GM19035 (cell line): ENCODE measurements around the gene INTS11.
"Not testable (repeated sequence)": the region's sequence is repeated elsewhere in the genome, so short reads cannot be mapped to it uniquely, and the experiment has no call there.

Experiments
- ATAC-seq: cut with Tn5 transposase; IDR thresholded peaks from one replicate; pipeline ENCODE4 v1.9.1; 2021; ENCODE audit not compliant: unreplicated experiment

Gene INTS11

DNA sequence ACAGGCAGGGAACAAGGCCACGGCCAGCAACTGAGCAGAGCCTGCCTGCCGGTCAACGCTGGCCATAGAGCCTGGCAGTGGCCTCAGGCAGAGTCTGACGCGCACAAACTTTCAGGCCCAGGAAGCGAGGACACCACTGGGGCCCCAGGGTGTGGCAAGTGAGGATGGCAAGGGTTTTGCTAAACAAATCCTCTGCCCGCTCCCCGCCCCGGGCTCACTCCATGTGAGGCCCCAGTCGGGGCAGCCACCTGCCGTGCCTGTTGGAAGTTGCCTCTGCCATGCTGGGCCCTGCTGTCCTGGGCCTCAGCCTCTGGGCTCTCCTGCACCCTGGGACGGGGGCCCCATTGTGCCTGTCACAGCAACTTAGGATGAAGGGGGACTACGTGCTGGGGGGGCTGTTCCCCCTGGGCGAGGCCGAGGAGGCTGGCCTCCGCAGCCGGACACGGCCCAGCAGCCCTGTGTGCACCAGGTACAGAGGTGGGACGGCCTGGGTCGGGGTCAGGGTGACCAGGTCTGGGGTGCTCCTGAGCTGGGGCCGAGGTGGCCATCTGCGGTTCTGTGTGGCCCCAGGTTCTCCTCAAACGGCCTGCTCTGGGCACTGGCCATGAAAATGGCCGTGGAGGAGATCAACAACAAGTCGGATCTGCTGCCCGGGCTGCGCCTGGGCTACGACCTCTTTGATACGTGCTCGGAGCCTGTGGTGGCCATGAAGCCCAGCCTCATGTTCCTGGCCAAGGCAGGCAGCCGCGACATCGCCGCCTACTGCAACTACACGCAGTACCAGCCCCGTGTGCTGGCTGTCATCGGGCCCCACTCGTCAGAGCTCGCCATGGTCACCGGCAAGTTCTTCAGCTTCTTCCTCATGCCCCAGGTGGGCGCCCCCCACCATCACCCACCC, 6.9 kb upstream of the INTS11 start, which contains the start of gene TAS1R3:
TAS1R3 (plus strand) TSS at position 213 of the 898 bp plus-strand sequence; CDS start at position 279, 66 bp downstream.
- ATAC-seq = no peak

DNA sequence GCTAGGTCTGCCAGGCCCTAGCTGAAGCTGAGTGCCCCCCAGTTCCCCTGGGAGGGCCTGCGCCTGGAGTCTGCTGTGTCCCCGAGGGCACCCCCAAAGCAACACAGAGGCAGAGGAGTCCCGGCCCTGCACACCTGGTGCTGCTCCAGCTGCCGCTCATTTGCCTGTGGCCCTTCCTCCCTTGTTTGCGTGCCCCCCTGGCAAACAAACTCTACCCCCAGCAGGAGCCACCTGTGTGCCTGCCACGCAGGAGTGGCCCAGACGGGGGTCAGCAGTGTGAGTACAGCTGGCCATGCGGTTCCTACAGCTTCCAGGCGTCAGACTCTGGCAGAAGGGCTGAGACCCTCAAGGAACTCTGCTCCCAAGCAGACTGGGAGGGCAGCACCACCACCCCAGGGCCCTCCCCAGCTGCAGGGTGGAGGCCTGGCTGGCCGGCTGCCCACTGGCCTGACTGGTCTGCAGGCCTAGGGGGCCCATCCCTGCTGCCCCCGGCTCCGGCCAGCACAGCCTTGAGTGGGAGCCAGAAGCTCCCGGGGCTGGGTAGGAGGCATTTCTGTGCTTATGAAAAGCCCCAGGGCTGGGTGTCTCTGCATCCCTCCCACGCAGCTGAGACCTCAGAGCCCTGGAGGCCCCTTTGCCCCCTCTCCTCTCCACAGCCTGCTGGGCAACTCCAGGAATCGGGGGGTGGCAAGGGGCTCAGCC, 6.1 kb upstream of the INTS11 start:
- no peak for ATAC-seq

GRCh38 chr1:1329304-1330210, 5.1 kb upstream of the INTS11 start:
- ATAC-seq = no peak

- no peak for ATAC-seq
Measured at GRCh38 chr1:1328254-1328653, 3.8 kb upstream of the INTS11 start.

DNA sequence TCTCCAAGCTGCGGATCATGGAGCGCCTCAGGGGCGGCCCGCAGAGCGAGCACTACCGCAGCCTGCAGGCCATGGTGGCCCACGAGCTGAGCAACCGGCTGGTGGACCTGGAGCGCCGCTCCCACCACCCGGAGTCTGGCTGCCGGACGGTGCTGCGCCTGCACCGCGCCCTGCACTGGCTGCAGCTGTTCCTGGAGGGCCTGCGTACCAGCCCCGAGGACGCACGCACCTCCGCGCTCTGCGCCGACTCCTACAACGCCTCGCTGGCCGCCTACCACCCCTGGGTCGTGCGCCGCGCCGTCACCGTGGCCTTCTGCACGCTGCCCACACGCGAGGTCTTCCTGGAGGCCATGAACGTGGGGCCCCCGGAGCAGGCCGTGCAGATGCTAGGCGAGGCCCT, 2.8 kb upstream of the INTS11 start:
- ATAC-seq = no peak

- no peak for ATAC-seq
Measured at GRCh38 chr1:1326075-1326605, 1.7 kb upstream of the INTS11 start.

DNA sequence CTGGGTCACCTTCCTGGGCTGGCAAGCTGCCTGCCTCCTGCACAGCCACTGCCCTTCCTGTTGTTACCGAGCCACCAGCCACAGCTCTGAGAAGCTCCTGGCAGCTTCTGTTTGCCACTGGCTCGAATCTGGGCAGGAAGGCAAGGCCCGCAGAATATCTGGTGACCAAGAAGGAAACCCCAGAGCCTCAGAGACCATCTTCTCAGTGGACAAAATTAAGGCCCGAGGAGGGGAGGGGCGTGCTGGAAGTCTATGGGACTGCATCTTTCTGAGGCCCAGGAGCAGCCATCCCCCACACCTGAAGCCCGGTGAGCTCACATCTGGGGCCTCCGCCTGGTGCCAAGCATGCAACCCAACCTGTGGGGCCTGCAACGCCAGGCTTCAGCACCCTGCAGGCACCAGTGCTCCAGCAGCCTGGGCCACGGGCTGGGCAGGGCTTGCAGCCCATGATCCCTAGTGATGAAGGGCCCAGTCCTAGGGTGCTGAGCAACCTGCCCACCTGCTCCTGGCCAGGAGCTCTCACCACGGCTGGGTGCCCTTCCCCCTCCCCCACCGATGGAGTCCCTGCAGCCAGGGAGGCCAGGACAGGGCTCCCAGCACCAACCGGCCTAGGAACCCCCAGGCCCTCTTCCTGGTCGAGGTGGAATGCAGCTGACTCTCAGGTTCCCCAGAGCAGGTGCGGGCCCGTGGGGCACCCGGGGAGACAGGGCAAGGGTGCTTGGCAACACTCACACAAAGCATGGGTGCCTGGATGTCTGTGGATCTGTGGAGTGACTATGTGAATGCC, 1.0 kb upstream of the INTS11 start:
- ATAC-seq = no peak

GRCh38 chr1:1324084-1324523, 356 bp downstream of the INTS11 start:
- peak; percentile 27 for ATAC-seq

GRCh38 chr1:1322952-1323351, 1.5 kb downstream of the INTS11 start:
- no peak for ATAC-seq

DNA sequence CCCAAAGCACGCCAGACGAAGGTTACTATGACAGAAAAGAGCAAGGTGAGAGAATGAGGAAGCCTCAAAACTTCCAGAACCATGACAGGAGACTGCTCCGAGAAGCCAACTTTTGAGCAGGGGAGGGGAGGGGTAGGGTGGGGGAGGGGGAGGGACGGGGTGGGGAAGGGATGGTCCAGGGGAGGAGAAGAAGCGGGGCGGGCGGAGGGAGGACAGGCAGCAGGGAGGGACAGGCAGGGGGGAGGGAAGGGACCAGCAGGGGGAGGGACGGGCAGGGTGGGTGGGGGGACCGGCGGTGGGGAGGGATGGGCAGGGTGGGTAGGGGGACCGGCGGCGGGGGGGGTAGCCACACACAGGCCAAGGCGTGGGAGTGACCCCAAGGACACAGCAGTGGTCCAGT, 2.0 kb downstream of the INTS11 start:
- ATAC-seq = no peak

GRCh38 chr1:1321477-1321876, 3.0 kb downstream of the INTS11 start:
- ATAC-seq = no peak

DNA sequence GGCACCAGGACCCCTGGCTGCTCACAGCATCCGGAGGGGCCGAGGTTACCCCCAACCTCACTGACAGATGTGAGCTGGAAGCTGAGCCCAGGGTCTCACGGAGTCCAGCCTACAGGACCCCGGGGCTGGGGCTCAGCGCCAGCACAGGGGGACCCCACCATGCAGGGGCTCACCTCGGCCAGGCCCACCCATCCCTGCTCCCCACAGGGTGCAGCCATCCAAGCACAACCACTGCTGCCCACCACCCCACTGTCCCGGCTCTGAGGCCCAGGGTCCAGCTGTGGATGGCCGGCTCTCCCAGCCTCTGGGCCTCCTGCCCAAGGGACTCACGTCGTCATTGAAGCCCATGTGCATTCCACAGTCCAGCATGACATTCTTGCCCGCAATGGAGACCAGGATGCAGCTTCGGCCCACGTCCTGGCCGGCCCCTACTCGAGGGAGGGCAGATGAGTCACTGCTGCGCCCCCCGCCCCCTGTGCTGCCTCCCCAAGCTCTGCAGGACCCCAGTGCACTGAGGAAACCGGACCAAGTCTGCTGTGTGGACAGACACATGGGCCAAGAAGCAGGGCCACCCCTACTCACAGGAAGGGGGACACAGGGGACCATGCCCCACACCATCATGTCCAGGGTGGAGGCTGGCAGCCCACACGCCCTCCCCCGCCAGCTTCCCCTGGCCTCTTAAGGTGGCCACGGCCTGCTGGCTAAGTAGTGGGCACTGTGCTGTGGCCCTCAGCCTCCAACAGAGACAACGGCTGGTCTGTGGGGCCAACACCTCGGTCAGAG, 3.6 kb downstream of the INTS11 start:
- no peak for ATAC-seq

GRCh38 chr1:1319646-1319941, 4.9 kb downstream of the INTS11 start:
- ATAC-seq = no peak

GRCh38 chr1:1318777-1319645, 5.4 kb downstream of the INTS11 start:
- no peak for ATAC-seq

GRCh38 chr1:1318131-1318652, 6.3 kb downstream of the INTS11 start:
- no peak for ATAC-seq

DNA sequence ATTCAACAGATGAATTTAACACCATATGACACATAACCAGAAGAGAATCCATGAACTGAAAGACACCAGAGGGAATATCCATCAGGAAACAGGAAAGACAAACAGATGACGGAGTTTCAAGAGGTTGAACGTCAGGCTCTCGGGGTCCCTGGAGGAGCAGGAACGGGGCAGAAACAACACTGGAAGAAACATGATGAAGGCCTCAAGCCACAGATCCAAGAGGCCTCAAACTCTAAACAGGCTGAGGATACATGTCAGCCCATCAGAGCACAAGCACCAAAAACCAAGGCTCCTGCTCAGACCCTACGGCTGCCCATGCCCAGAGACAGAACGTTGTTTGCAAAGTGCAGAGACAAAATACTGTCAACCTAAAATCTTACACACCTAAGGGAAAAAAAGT, 7.0 kb downstream of the INTS11 start:
- ATAC-seq = no peak

- ATAC-seq = not testable (repeated sequence)
Measured at GRCh38 chr1:1316199-1316598, 8.3 kb downstream of the INTS11 start.

DNA sequence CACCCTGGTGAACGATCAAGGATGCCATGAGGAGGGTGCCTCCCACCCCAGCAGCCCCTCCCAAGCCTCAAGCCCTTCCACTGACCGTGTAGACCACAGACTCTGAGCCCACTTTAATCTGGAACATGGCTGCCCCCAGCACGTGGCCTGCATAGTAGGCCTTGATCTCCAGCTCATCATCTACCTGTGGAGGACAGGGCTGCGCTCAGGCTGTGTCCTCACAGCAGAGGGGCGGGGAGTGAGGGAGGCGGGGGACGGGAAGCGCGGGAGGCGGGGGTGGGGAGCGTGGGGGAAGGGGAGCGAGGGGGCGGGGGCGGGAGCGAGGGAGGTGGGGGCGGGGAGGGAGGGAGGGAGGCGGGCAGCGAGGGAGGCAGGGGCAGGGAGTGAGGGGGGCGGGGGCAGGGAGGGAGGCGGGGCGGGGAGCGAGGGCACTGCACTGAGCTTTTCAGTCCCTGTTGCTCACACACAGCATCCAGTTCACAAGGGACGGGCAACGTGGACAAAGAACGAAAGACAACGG, 9.0 kb downstream of the INTS11 start:
- ATAC-seq = no peak
